K562 (cell line): ENCODE measurements around the gene PIP4K2A. TPM values are rescaled to one million over a fixed set of nuclear protein-coding genes. Genes with fewer than 3 reads are reported as not detected.

Source experiments
- ATAC-seq: fragments of 200-7000 bp; cut with Tn5 transposase; 3 replicates; pipeline ENCODE4 v1.9.1; 2020; ENCODE audit warnings: moderate library complexity
- BruUV-seq: library from RNA; stranded (reverse); fragments of 400-500 nt; replicated peaks from 2 replicates; lab custom pipeline; 2021; lab: Mats Ljungman, UMichigan
- CTCF ChIA-PET: fragments of 300-600 bp; formaldehyde crosslinking; extraction: SDS; loops from one replicate; lab custom pipeline; 2021; ENCODE audit warnings: low intra/inter-chr PET ratio; lab: Yijun Ruan, JAX
- POLR2A ChIA-PET: fragments of 300-600, 350-650 bp; sonication (Branson Sonifier 250); formaldehyde crosslinking; extraction: SDS; loops from one replicate; lab custom pipeline; 2021; ENCODE audit warnings: antibody characterized with exemption, inconsistent platforms; lab: Yijun Ruan, JAX
- DNase-seq, 4 experiments: peaks; one replicate each; pipeline versions ENCODE4 v3.0.0 to v3.0.0-alpha.2; 2011 to 2018; ENCODE audit warnings: low spot score in 3 of 4, mixed read lengths in 3 of 4; ENCODE audit errors: extremely low read depth in 1 of 4
- FAIRE-seq: peaks from 2 replicates; lab custom pipeline; 2011; peaks lifted over from hg19 to GRCh38; lab: Jason Lieb, UNC
- H2AFZ ChIP-seq: 2 replicates; pipeline ENCODE4 v1.6.0; 2011; ENCODE audit warnings: low read depth, low read length, control low read depth, inconsistent platforms
- H3K27ac ChIP-seq: fragments of 200-600 bp; 3 replicates; pipeline ENCODE4 v1.8.0; 2011; ENCODE audit warnings: low read depth, mild to moderate bottlenecking, control low read depth, inconsistent platforms, low read length, moderate library complexity, mixed read lengths; ENCODE audit errors: extremely low read depth
- H3K27me3 ChIP-seq, 2 experiments: fragments of 300-600 bp in 1 of 2; 2 replicates in 1 of 2; 3 replicates in 1 of 2; pipeline versions ENCODE4 v1.6.0 to v1.8.0; 2011; ENCODE audit warnings: inconsistent platforms in 2 of 2, low read length in 2 of 2, mild to moderate bottlenecking in 1 of 2, mixed read lengths in 1 of 2, moderate library complexity in 1 of 2; ENCODE audit not compliant: control insufficient read depth in 2 of 2, insufficient read depth in 2 of 2
- H3K36me3 ChIP-seq: fragments of 300-600 bp; 3 replicates; pipeline ENCODE4 v1.8.0; 2011; ENCODE audit warnings: mild to moderate bottlenecking, low read length, inconsistent platforms; ENCODE audit not compliant: control insufficient read depth, insufficient read depth
- H3K4me1 ChIP-seq, 2 experiments: fragments of 200-600 bp in 1 of 2; replicated peaks in 1 of 2; 2 replicates in 1 of 2; 3 replicates in 1 of 2; pipeline versions ENCODE4 v1.5.1 to v1.8.0; 2011; ENCODE audit warnings: inconsistent platforms in 2 of 2, low read length in 2 of 2, mild to moderate bottlenecking in 1 of 2, mixed read lengths in 1 of 2, moderate library complexity in 1 of 2; ENCODE audit not compliant: control insufficient read depth in 2 of 2, insufficient read depth in 2 of 2
- H3K4me2 ChIP-seq: 2 replicates; pipeline ENCODE4 v1.6.1; 2011; ENCODE audit warnings: low read length, control low read depth, inconsistent platforms, mixed read lengths; ENCODE audit not compliant: insufficient read depth
- H3K4me3 ChIP-seq: fragments of 200-600 bp; sonication (generic), shearing (Covaris generic); 2 replicates; pipeline ENCODE4 v1.5.1; 2016; ENCODE audit warnings: control low read depth, inconsistent platforms
- H3K79me2 ChIP-seq: fragments of 200-600 bp; 3 replicates; pipeline ENCODE4 v1.8.0; 2011; ENCODE audit warnings: low read length, inconsistent platforms; ENCODE audit not compliant: control insufficient read depth, insufficient read depth
- H3K9ac ChIP-seq, 2 experiments: 2 replicates each; pipeline versions ENCODE4 v1.6.0 to v1.6.1; 2011; ENCODE audit warnings: low read depth in 2 of 2, low read length in 2 of 2, control low read depth in 1 of 2, inconsistent platforms in 1 of 2, mild to moderate bottlenecking in 1 of 2, mixed read lengths in 1 of 2; ENCODE audit not compliant: insufficient read depth in 1 of 2
- H3K9me1 ChIP-seq: one replicate; pipeline ENCODE4 v1.6.0; 2011; ENCODE audit warnings: inconsistent platforms, mild to moderate bottlenecking, low read length, moderate library complexity; ENCODE audit not compliant: control insufficient read depth, insufficient read depth
- H3K9me3 ChIP-seq: replicated peaks from 2 replicates; pipeline ENCODE4 v1.5.1; 2011; ENCODE audit warnings: low read depth, low read length, inconsistent platforms; ENCODE audit not compliant: control insufficient read depth, insufficient read depth
- H4K20me1 ChIP-seq: replicated peaks from 2 replicates; pipeline ENCODE4 v1.6.1; 2011; ENCODE audit warnings: low read length, inconsistent platforms, mixed read lengths; ENCODE audit not compliant: control insufficient read depth, insufficient read depth
- NR2C2 ChIP-seq, 2 experiments: fragments of 200-800 bp in 1 of 2; sonication (Bioruptor generic) in 1 of 2; sonication (generic) in 1 of 2; formaldehyde crosslinking in 1 of 2; IDR thresholded peaks; 2 replicates each; pipeline versions ENCODE4 v1.6.1 to v1.8.0; 2016 to 2022; ENCODE audit warnings: mild to moderate bottlenecking in 1 of 2, missing compliant biosample characterization in 1 of 2, missing genetic modification characterization in 1 of 2, missing genetic modification reagents in 1 of 2
- U2AF1 ChIP-seq: fragments of 200-400 bp; formaldehyde crosslinking; optimal IDR thresholded peaks from 2 replicates; pipeline ENCODE3; 2017; ENCODE audit warnings: mild to moderate bottlenecking, low read depth, low read length, moderate library complexity
- WGBS: fragments of 100-300 bp; shearing (Covaris generic); methylation state at CpG from one replicate; pipeline ENCODE4 v1.1.6; 2016; ENCODE audit warnings: low coverage, mixed read lengths; ENCODE audit not compliant: insufficient coverage; ENCODE audit errors: missing lambda C conversion rate; 5-methylcytosine and 5-hydroxymethylcytosine counted together
- in situ Hi-C: fragments of 300-500 bp; cut with MboI; formaldehyde crosslinking; loops from 4 replicates; pipeline ENCODE4 v1.15.0; 2018; ENCODE audit warnings: inconsistent platforms, mixed read lengths
- intact Hi-C: fragments of 100-400 bp; cut with micrococcal nuclease; formaldehyde crosslinking; loops from 2 replicates; pipeline ENCODE4 v1.14.2; 2022
- polyA plus RNA-seq, 8 experiments: library from polyadenylated mRNA; depleted of rRNA in 4 of 8; stranded (reverse) in 5 of 8; unstranded in 3 of 8; fragments of >200 nt; fragmentation: Nextera tagmentation in 2 of 8; fragmentation: Illumina TruSeq in 1 of 8; extraction: Ambion mirVana in 2 of 8; extraction: Trizol in 1 of 8; gene quantifications; 2 replicates each; pipeline versions ENCODE4 v1.2.1 to v1.2.3, GENCODE V29; 2011 to 2014; ENCODE audit warnings: inconsistent platforms in 1 of 8, missing spikeins in 1 of 8
- total RNA-seq, 7 experiments: library from RNA; depleted of rRNA in 6 of 7; stranded (reverse); fragments of >200 nt in 6 of 7; fragmentation: Illumina TruSeq in 2 of 7; extraction: Trizol in 2 of 7; gene quantifications; 2 replicates each; pipeline versions ENCODE4 v1.2.1 to v1.2.3, GENCODE V29; 2011 to 2021; ENCODE audit warnings: low replicate concordance in 1 of 7
- TF ChIP-seq, protein P1 (sequence below): sonication (generic); formaldehyde crosslinking; IDR thresholded peaks from 2 replicates; pipeline ENCODE4 v1.8.1; 2022; ENCODE audit warnings: missing genetic modification reagents

Gene PIP4K2A
- total and polyA plus RNA-seq, 9 of the 15 experiments (the other 6 are each of a cell fraction or from before 2014, with no cell fraction given), result 35.6 to 117 (median 71.9) TPM

DNA sequence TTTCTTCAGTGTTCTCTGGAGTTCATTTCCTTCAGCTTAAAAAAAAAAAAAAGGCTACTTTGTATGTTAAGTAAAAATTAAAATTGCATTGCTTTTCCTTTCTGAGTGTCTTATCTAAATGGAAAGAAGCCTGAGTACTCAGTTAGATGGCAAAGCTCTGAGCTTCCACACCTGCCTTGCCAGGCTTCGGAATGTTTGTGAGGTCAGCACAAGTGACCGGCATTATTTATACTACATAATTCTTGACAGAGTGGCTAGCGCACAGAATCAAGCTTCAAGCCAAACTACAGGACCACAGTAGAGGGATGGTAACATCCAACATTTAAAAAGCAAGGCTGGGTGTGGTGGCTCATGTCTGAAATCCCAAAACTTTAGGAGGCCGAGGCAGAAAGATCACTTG lies 17.3 kb downstream of the PIP4K2A start:
- CTCF ChIA-PET, result no interaction called here
- intact Hi-C loops (no loop called here), in situ Hi-C loops (no loop called here)
- no peaks in the 10 kb centered on the region for H3K27me3 ChIP-seq
- H3K36me3 ChIP-seq, result peaks cover 11% of the 10 kb centered on the region
- H3K79me2 ChIP-seq, result peaks cover 100% of the 10 kb centered on the region
- no peaks in the 10 kb centered on the region; the same call in 1 of the 2 replicates for H4K20me1 ChIP-seq
- peaks cover 8 to 84% of the 10 kb centered on the region in 2 experiments for H3K4me1 ChIP-seq
- no peak for DNase-seq
- ATAC-seq, result no peak; the same call in 2 of the 3 replicates
- BruUV-seq, result no TSS peak
- FAIRE-seq, result no peak
- H3K4me3 ChIP-seq, result no peak overlapping the region
- POLR2A ChIA-PET, result interaction anchor here (0.9 to 2.5 kb wide), 10 partner anchors 8 to 356 kb away, joined by 3 to 10 read pairs (median 4); no protein-coding TSS in a partner anchor
- peak overlapping the region; percentile 14; the same call in 2 of the 3 replicates for H3K27ac ChIP-seq
- no peaks in the 10 kb centered on the region; the same call in 1 of the 2 replicates for H3K9me3 ChIP-seq
- no peak overlapping the region for H3K9ac ChIP-seq
- TF ChIP-seq, protein P1, sequence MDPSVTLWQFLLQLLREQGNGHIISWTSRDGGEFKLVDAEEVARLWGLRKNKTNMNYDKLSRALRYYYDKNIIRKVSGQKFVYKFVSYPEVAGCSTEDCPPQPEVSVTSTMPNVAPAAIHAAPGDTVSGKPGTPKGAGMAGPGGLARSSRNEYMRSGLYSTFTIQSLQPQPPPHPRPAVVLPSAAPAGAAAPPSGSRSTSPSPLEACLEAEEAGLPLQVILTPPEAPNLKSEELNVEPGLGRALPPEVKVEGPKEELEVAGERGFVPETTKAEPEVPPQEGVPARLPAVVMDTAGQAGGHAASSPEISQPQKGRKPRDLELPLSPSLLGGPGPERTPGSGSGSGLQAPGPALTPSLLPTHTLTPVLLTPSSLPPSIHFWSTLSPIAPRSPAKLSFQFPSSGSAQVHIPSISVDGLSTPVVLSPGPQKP (CRISPR knock-in tag), result no peak
- TF ChIP-seq, all 486 proteins: peak for 0
- Histone ChIP-seq H3K4me2 (peak overlapping the region; percentile 56; the same call in 1 of the 2 replicates), H2AFZ (no peak overlapping the region), H3K9me1 (no peaks in the 10 kb centered on the region)
- WGBS, result 42% methylated on average over 4 of the region's 4 CpGs

DNA sequence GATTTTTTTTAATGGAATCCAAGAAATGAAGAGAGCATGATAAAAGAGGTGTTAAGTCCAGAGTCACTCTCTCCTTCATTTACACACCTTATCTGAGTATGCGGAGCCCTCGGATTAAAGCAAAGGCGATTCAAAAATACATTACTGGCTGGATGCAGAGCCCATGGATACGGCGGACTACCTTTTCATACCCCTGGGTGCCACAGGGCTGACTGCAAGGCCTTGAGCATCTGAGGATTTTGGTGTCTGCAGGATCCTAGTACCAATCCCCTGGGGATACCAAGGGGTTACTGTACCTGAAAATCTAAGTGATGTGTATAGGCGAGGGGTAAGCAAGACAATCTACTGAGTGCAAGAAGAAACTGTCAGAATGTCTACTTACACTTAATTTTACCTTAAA lies 20.5 kb downstream of the PIP4K2A start:
- peak overlapping the region; percentile 56 for H3K4me2 ChIP-seq
- peak overlapping the region in 1 of 2 experiments; percentile 41; a peak in 1 of 4 replicates for H3K9ac ChIP-seq
- no peak overlapping the region for H3K4me3 ChIP-seq
- peaks cover 14% of the 10 kb centered on the region; the same call in 2 of the 3 replicates for H3K36me3 ChIP-seq
- no peak for FAIRE-seq
- peak; percentile 49 for ATAC-seq
- intact Hi-C loops, result no loop called here
- no peaks in the 10 kb centered on the region; the same call in 1 of the 2 replicates for H3K9me3 ChIP-seq
- H3K4me1 ChIP-seq, result peaks cover 5 to 51% of the 10 kb centered on the region in 2 experiments
- WGBS, result 11% methylated on average over 6 of the region's 6 CpGs
- no peaks in the 10 kb centered on the region for H3K9me1 ChIP-seq
- H2AFZ ChIP-seq, result no peak overlapping the region
- H4K20me1 ChIP-seq, result no peaks in the 10 kb centered on the region
- in situ Hi-C loops, result no loop called here
- peak overlapping the region; percentile 27; the same call in 2 of the 3 replicates for H3K27ac ChIP-seq
- ChIA-PET CTCF (no interaction called here), POLR2A (interaction anchor here (0.6 to 3.0 kb wide), 8 partner anchors 11 to 486 kb away, joined by 3 to 18 read pairs (median 3); no protein-coding TSS in a partner anchor)
- BruUV-seq, result no TSS peak
- no peaks in the 10 kb centered on the region for H3K27me3 ChIP-seq
- H3K79me2 ChIP-seq, result peaks cover 100% of the 10 kb centered on the region
- no peak for DNase-seq
- TF ChIP-seq U2AF1, result no peak
- no peak for TF ChIP-seq NR2C2 (CRISPR knock-in tag; IDR thresholded peaks at IDR 0.05)
- 0 out of 2 replicates have a peak, but pooled peaks have one; percentile 11 for TF ChIP-seq NR2C2 (tag; IDR thresholded peaks at IDR 0.05)
